ENCODE measurements around the gene COL27A1.

DNA sequence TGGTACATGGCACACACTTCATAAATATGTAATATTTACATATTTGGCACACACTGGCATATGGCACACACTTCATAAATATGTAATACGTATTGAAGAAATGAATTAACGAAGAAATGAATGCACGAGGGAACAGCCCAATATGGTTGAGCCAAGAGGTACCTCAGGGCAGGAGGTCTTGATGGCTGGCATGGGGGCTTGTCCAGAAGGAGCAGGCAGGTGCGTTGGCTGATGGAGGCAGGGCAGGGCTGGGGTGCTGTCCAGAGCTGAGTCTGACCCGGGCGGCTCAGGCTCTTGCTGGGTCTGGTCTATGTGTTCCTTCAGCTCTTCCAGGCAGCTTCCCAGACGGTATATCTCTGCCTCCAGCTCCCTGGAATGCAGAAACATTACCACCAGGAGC is 206.2 kb downstream of the COL27A1 start:
- TF ChIP-seq CTCF (IDR thresholded peaks at IDR 0.05) = no peak
- no peak for TF ChIP-seq POLR2A (IDR thresholded peaks at IDR 0.05)
- TF ChIP-seq POLR2AphosphoS5 (IDR thresholded peaks at IDR 0.05) = no peak
- TF ChIP-seq EP300 (IDR thresholded peaks at IDR 0.05; ENCODE audit: low read depth) = no peak

Data from transverse colon (tissue), 4 donors.